Breast epithelium (tissue), 3 donors: ENCODE measurements around the gene MYOZ2.

Experiments
- POLR2A ChIP-seq: fragments of 450-650 bp; IDR thresholded peaks from one replicate; pipeline ENCODE4 v1.6.1; 2016; ENCODE audit warnings: antibody characterized with exemption, mild to moderate bottlenecking, moderate library complexity
- POLR2AphosphoS5 ChIP-seq, 3 donors: sonication (generic); formaldehyde crosslinking; IDR thresholded peaks; one replicate each; pipeline ENCODE4 v1.6.1; 2017; ENCODE audit warnings: antibody characterized with exemption in 3 of 3
- TF ChIP-seq, protein P1 (sequence below), 3 donors: fragments of 450-650 bp; IDR thresholded peaks; one replicate each; pipeline ENCODE4 v1.5.1; 2016 to 2017; ENCODE audit warnings: antibody characterized with exemption in 3 of 3, mild to moderate bottlenecking in 3 of 3, moderate library complexity in 3 of 3

DNA sequence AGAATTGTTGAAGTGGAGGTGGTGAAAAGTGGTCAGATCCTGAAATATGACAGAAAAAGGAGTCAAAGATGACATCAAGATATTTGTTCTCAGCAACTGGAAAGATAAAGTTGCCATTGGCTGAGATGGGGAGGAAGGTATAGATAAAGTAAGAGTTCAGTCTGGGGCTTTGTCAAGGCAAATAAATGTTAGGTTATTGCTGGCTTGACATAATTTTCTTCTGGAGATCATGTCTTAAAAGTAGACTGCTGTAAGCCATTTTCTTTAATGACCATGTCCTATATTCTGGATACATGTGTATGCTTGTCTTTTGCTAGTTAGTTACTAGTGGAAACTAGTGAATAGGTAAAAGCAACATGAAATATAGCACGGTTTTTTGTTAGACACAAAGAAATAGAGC lies 82.5 kb downstream of the MYOZ2 start:
- TF ChIP-seq, protein P1, sequence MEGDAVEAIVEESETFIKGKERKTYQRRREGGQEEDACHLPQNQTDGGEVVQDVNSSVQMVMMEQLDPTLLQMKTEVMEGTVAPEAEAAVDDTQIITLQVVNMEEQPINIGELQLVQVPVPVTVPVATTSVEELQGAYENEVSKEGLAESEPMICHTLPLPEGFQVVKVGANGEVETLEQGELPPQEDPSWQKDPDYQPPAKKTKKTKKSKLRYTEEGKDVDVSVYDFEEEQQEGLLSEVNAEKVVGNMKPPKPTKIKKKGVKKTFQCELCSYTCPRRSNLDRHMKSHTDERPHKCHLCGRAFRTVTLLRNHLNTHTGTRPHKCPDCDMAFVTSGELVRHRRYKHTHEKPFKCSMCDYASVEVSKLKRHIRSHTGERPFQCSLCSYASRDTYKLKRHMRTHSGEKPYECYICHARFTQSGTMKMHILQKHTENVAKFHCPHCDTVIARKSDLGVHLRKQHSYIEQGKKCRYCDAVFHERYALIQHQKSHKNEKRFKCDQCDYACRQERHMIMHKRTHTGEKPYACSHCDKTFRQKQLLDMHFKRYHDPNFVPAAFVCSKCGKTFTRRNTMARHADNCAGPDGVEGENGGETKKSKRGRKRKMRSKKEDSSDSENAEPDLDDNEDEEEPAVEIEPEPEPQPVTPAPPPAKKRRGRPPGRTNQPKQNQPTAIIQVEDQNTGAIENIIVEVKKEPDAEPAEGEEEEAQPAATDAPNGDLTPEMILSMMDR (IDR thresholded peaks at IDR 0.05) = no peak
- TF ChIP-seq POLR2AphosphoS5 (IDR thresholded peaks at IDR 0.05) = no peak
- no peak for TF ChIP-seq POLR2A
